Fibroblast of the aortic adventitia (primary cell): ENCODE measurements around the gene GAPDHS. TPM values are rescaled to one million over a fixed set of nuclear protein-coding genes. Genes with fewer than 3 reads are reported as not detected.

ENCODE experiments used
- DNase-seq: peaks from one replicate; pipeline ENCODE4 v3.0.0-alpha.2; 2010; ENCODE audit warnings: low read depth
- H3K4me3 ChIP-seq: 2 replicates; pipeline ENCODE4 v1.5.1; 2011; ENCODE audit warnings: low read depth, mild to moderate bottlenecking, control low read depth, low read length, moderate library complexity
- CTCF ChIP-seq: IDR thresholded peaks from 2 replicates; pipeline ENCODE4 v1.5.1; 2011; ENCODE audit warnings: mild to moderate bottlenecking, low read length, control low read depth, inconsistent platforms; ENCODE audit not compliant: insufficient read depth
- total RNA-seq: library from RNA; depleted of rRNA; stranded (reverse); fragments of >200 nt; gene quantifications from 2 replicates; pipeline ENCODE4 v1.2.3, GENCODE V29; 2012; ENCODE audit warnings: low replicate concordance

Gene GAPDHS
- total RNA-seq, 1 donor = not detected

- TF ChIP-seq CTCF = no peak
- DNase-seq = no peak
- H3K4me3 ChIP-seq = peak overlapping the region; percentile 90
Measured at GRCh38 chr19:35544110-35544802, 11.0 kb downstream of the GAPDHS start.

GRCh38 chr19:35545001-35545854 is 12.0 kb downstream of the GAPDHS start, which contains the start of gene TMEM147:
Gene TMEM147, plus strand, starts transcription at chr19:35545626. Its CDS starts 114 bp downstream, at chr19:35545740.
- no peak for TF ChIP-seq CTCF
- DNase-seq = peak; percentile 75
- peak within 1 kb of the TSS; percentile 90 for H3K4me3 ChIP-seq

GRCh38 chr19:35545855-35546381 is 12.7 kb downstream of the GAPDHS start:
- DNase-seq = no peak

GRCh38 chr19:35546532-35546931 is 13.3 kb downstream of the GAPDHS start:
- no peak for DNase-seq
- no peak for TF ChIP-seq CTCF

More at GRCh38 chr19:35545855-35546381, 12.7 kb downstream of the GAPDHS start:
- peak overlapping the region; percentile 90 for H3K4me3 ChIP-seq
- no peak for TF ChIP-seq CTCF

GRCh38 chr19:35549174-35549788 is 16.0 kb downstream of the GAPDHS start:
- TF ChIP-seq CTCF = peak; percentile 74
- peak; percentile 67 for DNase-seq
- no peak overlapping the region for H3K4me3 ChIP-seq

More at GRCh38 chr19:35546532-35546931, 13.3 kb downstream of the GAPDHS start:
- H3K4me3 ChIP-seq = peak overlapping the region; percentile 90

GRCh38 chr19:35549879-35550523 is 16.7 kb downstream of the GAPDHS start:
- no peak overlapping the region for H3K4me3 ChIP-seq
- no peak for DNase-seq
- no peak for TF ChIP-seq CTCF
